IgD-negative memory B cell (primary cell): ENCODE measurements around the gene GNG14. TPM values are rescaled to one million over a fixed set of nuclear protein-coding genes. Genes with fewer than 3 reads are reported as not detected.

Experiments used
- H3K27ac Mint-ChIP-seq, 3 donors: one replicate each; pipeline ENCODE4 v1.8.0; 2020 to 2022; ENCODE audit warnings: mild to moderate bottlenecking in 3 of 3, mixed read lengths in 3 of 3, moderate library complexity in 1 of 3
- H3K27me3 Mint-ChIP-seq: one replicate; pipeline ENCODE4 v1.8.0; 2021; ENCODE audit warnings: mixed read lengths
- H3K36me3 Mint-ChIP-seq: one replicate; pipeline ENCODE4 v1.8.0; 2020; ENCODE audit warnings: mild to moderate bottlenecking, mixed read lengths
- H3K4me1 Mint-ChIP-seq, 3 donors: one replicate each; pipeline ENCODE4 v1.8.0; 2020 to 2022; ENCODE audit warnings: mixed read lengths in 3 of 3, mild to moderate bottlenecking in 1 of 3
- H3K4me3 Mint-ChIP-seq, 4 donors: one replicate each; pipeline ENCODE4 v1.8.0; 2020 to 2022; ENCODE audit warnings: mild to moderate bottlenecking in 4 of 4, mixed read lengths in 4 of 4, moderate library complexity in 3 of 4
- H3K9me3 Mint-ChIP-seq, 3 donors: one replicate each; pipeline ENCODE4 v1.8.0; 2020 to 2021; ENCODE audit warnings: mixed read lengths in 3 of 3, mild to moderate bottlenecking in 1 of 3
- polyA plus RNA-seq: library from polyadenylated mRNA; unstranded; fragments of 300-500 nt; fragmentation: Illumina TruSeq; gene quantifications from one replicate; pipeline ENCODE4 v1.2.3, GENCODE V29; 2021

The GNG14 gene
- polyA plus RNA-seq, 1 donor from 2014 or later, result not detected

- Mint-ChIP-seq H3K9me3 (no peaks in the 10 kb centered on the region), H3K4me3 (peak overlapping the region; percentile 82 to 100 (median 100)), H3K27ac (peak overlapping the region in 2 of 3 donors; percentile 88 to 93)
Measured at GRCh38 chr19:12737835-12738351, 50.1 kb downstream of the GNG14 start.

More at GRCh38 chr19:12737835-12738351, 50.1 kb downstream of the GNG14 start:
- Mint-ChIP-seq H3K27me3 (peaks cover 2% of the 10 kb centered on the region), H3K4me1 (peaks cover 16 to 28% (median 23%) of the 10 kb centered on the region in 3 donors), H3K36me3 (peaks cover 9% of the 10 kb centered on the region)

Other genes with a start within 250 kb of the GNG14 start
- 2.4 TPM for gene ZNF443, start 247.0 kb upstream of the GNG14 start, polyA plus RNA-seq
- 2.6 TPM for gene ZNF709, start 203.2 kb upstream of the GNG14 start, polyA plus RNA-seq
- gene ZNF564, start 136.5 kb upstream of the GNG14 start, polyA plus RNA-seq, result 16.2 TPM
- gene ZNF490, start 77.2 kb upstream of the GNG14 start, polyA plus RNA-seq, result 6.7 TPM
- 13.3 TPM for gene ZNF791, start 77.1 kb upstream of the GNG14 start, polyA plus RNA-seq
- gene MAN2B1, start 21.3 kb upstream of the GNG14 start, polyA plus RNA-seq, result 99.6 TPM
- 18.4 TPM for gene WDR83, start 21.2 kb upstream of the GNG14 start, polyA plus RNA-seq
- 111 TPM for gene DHPS, start 6.1 kb upstream of the GNG14 start, polyA plus RNA-seq
- gene FBXW9, start 8.6 kb downstream of the GNG14 start, polyA plus RNA-seq, result 5.1 TPM
- gene TNPO2, start 35.9 kb downstream of the GNG14 start, polyA plus RNA-seq, result 4.2 TPM
- 299 TPM for gene TRIR, start 46.7 kb downstream of the GNG14 start, polyA plus RNA-seq
- 64.2 TPM for gene GET3, start 49.5 kb downstream of the GNG14 start, polyA plus RNA-seq
- gene BEST2, start 63.8 kb downstream of the GNG14 start, polyA plus RNA-seq, result not detected
- 6.6 TPM for gene HOOK2, start 87.6 kb downstream of the GNG14 start, polyA plus RNA-seq
- 955 TPM for gene JUNB, start 103.5 kb downstream of the GNG14 start, polyA plus RNA-seq
- 195 TPM for gene PRDX2, start 113.8 kb downstream of the GNG14 start, polyA plus RNA-seq
- 6.4 TPM for gene THSD8, start 114.1 kb downstream of the GNG14 start, polyA plus RNA-seq
- 27.4 TPM for gene RNASEH2A, start 118.6 kb downstream of the GNG14 start, polyA plus RNA-seq
- gene RTBDN, start 146.6 kb downstream of the GNG14 start, polyA plus RNA-seq, result not detected
- gene MAST1, start 150.5 kb downstream of the GNG14 start, polyA plus RNA-seq, result 1.2 TPM
- gene DNASE2, start 193.5 kb downstream of the GNG14 start, polyA plus RNA-seq, result 49.6 TPM
- gene KLF1, start 199.2 kb downstream of the GNG14 start, polyA plus RNA-seq, result not detected
- gene GCDH, start 203.2 kb downstream of the GNG14 start, polyA plus RNA-seq, result 13.5 TPM
- not detected for gene SYCE2, start 231.3 kb downstream of the GNG14 start, polyA plus RNA-seq
- 56.8 TPM for gene FARSA, start 245.7 kb downstream of the GNG14 start, polyA plus RNA-seq